ENCODE measurements around the gene TMPRSS9.

The TMPRSS9 gene

GRCh38 chr19:2394054-2394441 is 34.0 kb downstream of the TMPRSS9 start:
- no peak for TF ChIP-seq GATA3 (IDR thresholded peaks at IDR 0.05; ENCODE audit: low read depth, low read length)
- TF ChIP-seq GATA2 (IDR thresholded peaks at IDR 0.05; ENCODE audit: low read depth, low read length) = no peak

DNA sequence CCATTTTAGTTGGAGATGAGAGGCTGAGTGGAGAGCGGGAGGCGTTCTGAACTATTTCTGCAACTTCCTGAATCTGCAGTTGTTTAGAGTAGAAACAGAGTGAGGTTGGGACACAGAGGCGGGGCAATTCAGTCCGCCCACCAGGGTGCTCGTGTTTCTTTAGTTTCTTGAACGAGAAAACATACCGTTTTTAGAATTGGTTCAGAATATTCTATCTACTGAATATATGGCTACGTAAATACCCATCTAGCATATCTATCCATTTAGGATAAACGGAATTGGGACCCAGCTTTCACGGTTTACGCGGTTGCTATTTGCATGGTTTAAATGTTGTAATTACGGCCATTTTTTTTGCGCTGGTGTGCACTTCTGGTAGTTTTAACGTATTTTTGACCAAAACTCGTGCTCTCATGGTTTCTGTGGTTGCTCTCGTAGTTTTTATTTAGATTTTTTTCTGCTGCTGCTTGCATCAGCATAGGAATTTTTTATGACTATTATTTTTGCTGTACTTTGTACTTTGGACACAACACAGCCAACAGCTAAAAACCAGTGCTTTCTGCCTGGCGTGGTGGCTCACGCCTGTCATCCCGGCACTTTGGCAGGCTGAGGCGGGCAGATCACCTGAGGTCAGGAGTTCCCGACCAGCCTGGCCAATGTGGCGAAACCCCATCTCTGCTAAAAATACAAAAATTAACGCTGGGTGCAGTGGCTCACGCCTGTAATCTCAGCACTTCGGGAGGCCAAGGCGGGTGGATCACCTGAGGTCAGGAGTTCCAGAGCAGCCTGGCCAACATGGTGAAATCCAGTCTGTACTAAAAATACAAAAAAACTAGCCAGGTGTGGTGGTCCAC is 34.6 kb downstream of the TMPRSS9 start:
- TF ChIP-seq GATA3 (IDR thresholded peaks at IDR 0.05; ENCODE audit: low read depth, low read length) = no peak
- no peak for TF ChIP-seq GATA2 (IDR thresholded peaks at IDR 0.05; ENCODE audit: low read depth, low read length)

GRCh38 chr19:2398735-2399305 is 38.8 kb downstream of the TMPRSS9 start:
- TF ChIP-seq GATA3 (IDR thresholded peaks at IDR 0.05; ENCODE audit: low read depth, low read length) (no peak), GATA2 (IDR thresholded peaks at IDR 0.05; ENCODE audit: low read depth, low read length) (no peak)

GRCh38 chr19:2399582-2399981 is 39.5 kb downstream of the TMPRSS9 start:
- TF ChIP-seq GATA3 (IDR thresholded peaks at IDR 0.05; ENCODE audit: low read depth, low read length) (no peak), GATA2 (IDR thresholded peaks at IDR 0.05; ENCODE audit: low read depth, low read length) (no peak)

DNA sequence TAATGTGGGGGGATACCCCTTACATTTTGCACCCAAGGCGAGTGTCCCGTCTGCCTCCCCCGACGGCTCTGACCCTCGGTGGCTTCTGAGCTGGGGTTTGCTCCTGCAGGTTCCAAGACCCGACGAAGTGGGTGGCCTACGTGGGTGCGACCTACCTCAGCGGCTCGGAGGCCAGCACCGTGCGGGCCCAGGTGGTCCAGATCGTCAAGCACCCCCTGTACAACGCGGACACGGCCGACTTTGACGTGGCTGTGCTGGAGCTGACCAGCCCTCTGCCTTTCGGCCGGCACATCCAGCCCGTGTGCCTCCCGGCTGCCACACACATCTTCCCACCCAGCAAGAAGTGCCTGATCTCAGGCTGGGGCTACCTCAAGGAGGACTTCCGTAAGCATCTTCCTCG is 48.2 kb downstream of the TMPRSS9 start:
- TF ChIP-seq GATA3 (IDR thresholded peaks at IDR 0.05; ENCODE audit: low read depth, low read length) = no peak
- TF ChIP-seq GATA2 (IDR thresholded peaks at IDR 0.05; ENCODE audit: low read depth, low read length) = no peak

DNA sequence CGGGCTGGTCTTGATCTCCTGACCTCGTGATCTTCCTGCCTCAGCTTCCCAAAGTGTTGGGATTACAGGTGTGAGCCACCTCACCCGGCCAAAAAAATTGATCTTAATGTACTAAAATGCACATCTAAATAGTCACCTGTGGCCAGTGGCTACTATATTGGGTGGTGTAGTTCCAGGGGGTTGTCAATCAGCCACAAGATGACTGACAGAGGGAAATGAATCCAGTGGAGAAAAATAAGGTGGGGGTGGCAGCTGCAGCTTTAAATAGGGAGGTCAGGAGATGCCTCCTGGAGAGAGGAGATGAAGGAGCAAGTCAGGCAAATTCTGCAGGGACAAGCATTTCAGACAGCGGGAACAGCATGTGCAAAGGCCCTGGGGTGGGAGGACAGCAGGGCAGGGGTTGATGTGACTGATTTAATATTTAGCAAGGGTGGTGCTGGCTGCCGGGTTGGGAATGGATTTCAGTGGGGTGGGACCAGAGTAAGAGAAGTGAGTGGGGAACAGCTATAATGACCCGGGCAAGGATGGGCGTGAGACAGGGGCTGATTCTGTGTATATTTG is 49.4 kb downstream of the TMPRSS9 start:
- TF ChIP-seq GATA2 (IDR thresholded peaks at IDR 0.05; ENCODE audit: low read depth, low read length) = no peak
- TF ChIP-seq GATA3 (IDR thresholded peaks at IDR 0.05; ENCODE audit: low read depth, low read length) = no peak

DNA sequence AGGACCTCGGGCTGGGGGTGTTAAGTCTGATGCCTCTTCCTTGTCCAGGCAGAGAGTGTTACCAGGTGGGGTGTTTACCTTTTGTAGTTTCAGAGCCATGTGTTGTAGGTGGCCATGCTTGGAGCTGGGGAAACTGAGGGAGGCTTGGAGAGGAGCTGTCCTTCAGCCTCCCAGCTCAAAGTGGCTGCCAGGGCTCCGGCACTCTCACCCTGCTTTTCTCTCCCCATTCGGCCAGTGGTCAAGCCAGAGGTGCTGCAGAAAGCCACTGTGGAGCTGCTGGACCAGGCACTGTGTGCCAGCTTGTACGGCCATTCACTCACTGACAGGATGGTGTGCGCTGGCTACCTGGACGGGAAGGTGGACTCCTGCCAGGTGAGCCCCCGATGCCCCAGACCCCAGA is 50.0 kb downstream of the TMPRSS9 start:
- TF ChIP-seq GATA2 (IDR thresholded peaks at IDR 0.05; ENCODE audit: low read depth, low read length) (no peak), GATA3 (IDR thresholded peaks at IDR 0.05; ENCODE audit: low read depth, low read length) (no peak)

DNA sequence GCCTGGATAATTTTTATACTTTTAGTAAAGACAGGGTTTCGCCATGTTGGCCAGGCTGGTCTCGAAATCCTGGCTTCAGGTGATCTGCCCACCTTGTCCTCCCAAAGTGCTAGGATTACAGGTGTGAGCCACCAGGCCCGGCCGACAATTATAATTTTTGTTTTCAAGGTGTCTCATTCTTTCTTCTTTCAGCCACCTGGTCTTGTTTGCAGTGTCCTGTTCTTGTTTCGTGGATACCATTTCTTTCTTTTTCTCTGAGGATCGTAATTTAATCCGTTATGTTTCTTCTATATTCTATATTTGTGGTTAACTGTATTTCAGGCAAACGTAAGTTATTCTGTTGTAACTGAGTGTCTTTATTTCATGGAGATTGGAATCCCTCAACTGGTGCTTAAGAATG is 51.6 kb downstream of the TMPRSS9 start:
- no peak for TF ChIP-seq GATA3 (IDR thresholded peaks at IDR 0.05; ENCODE audit: low read depth, low read length)
- no peak for TF ChIP-seq GATA2 (IDR thresholded peaks at IDR 0.05; ENCODE audit: low read depth, low read length)

GRCh38 chr19:2412449-2412848 is 52.4 kb downstream of the TMPRSS9 start:
- no peak for TF ChIP-seq GATA3 (IDR thresholded peaks at IDR 0.05; ENCODE audit: low read depth, low read length)
- no peak for TF ChIP-seq GATA2 (IDR thresholded peaks at IDR 0.05; ENCODE audit: low read depth, low read length)

- TF ChIP-seq GATA3 (IDR thresholded peaks at IDR 0.05; ENCODE audit: low read depth, low read length) (no peak), GATA2 (IDR thresholded peaks at IDR 0.05; ENCODE audit: low read depth, low read length) (no peak)
These were observed 53.1 kb downstream of the TMPRSS9 start for GRCh38 chr19:2413159-2413558.

DNA sequence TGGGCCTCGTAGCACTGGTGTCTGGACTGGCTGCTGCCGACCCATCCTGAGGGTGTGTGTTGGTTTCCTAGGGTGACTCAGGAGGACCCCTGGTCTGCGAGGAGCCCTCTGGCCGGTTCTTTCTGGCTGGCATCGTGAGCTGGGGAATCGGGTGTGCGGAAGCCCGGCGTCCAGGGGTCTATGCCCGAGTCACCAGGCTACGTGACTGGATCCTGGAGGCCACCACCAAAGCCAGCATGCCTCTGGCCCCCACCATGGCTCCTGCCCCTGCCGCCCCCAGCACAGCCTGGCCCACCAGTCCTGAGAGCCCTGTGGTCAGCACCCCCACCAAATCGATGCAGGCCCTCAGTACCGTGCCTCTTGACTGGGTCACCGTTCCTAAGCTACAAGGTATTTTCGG is 53.6 kb downstream of the TMPRSS9 start:
- TF ChIP-seq GATA3 (IDR thresholded peaks at IDR 0.05; ENCODE audit: low read depth, low read length) (no peak), GATA2 (IDR thresholded peaks at IDR 0.05; ENCODE audit: low read depth, low read length) (no peak)

GRCh38 chr19:2415281-2415972 is 55.4 kb downstream of the TMPRSS9 start:
- TF ChIP-seq GATA2 (IDR thresholded peaks at IDR 0.05; ENCODE audit: low read depth, low read length) (no peak), GATA3 (IDR thresholded peaks at IDR 0.05; ENCODE audit: low read depth, low read length) (no peak)

GRCh38 chr19:2415973-2416319 is 55.9 kb downstream of the TMPRSS9 start:
- TF ChIP-seq GATA3 (IDR thresholded peaks at IDR 0.05; ENCODE audit: low read depth, low read length) (no peak), GATA2 (IDR thresholded peaks at IDR 0.05; ENCODE audit: low read depth, low read length) (no peak)

DNA sequence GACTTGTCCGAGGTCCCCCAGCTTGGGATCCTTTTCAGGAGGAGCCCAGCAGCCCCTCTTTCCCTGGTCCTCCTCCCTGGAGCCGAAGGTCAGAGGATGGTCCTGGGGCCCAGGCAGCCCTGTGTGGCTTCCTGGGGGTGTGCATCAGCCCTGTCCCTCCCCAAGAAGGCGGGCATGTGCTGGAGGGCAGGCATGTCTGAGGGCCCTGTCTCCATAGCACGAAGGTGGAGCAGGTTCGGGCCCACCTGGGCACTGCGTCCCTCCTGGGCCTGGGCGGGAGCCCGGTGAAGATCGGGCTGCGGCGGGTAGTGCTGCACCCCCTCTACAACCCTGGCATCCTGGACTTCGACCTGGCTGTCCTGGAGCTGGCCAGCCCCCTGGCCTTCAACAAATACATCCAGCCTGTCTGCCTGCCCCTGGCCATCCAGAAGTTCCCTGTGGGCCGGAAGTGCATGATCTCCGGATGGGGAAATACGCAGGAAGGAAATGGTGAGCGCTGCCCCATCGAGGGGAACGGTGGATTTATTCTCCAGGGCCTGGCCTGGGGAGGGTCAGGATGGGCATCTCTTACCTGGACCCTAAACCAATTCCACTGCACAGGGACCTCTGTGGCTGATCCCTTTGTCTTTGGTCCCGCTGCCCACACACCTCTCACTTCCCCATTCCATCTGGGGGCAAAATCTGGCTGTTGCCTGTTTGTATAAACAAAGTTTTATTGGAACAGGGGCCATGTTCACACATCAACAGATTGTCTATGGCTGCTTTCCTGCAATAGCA is 56.4 kb downstream of the TMPRSS9 start:
- no peak for TF ChIP-seq GATA3 (IDR thresholded peaks at IDR 0.05; ENCODE audit: low read depth, low read length)
- TF ChIP-seq GATA2 (IDR thresholded peaks at IDR 0.05; ENCODE audit: low read depth, low read length) = no peak

Data from SH-SY5Y (cell line).